Measurements from ENCODE around the gene ZNF292.

The ZNF292 gene

DNA sequence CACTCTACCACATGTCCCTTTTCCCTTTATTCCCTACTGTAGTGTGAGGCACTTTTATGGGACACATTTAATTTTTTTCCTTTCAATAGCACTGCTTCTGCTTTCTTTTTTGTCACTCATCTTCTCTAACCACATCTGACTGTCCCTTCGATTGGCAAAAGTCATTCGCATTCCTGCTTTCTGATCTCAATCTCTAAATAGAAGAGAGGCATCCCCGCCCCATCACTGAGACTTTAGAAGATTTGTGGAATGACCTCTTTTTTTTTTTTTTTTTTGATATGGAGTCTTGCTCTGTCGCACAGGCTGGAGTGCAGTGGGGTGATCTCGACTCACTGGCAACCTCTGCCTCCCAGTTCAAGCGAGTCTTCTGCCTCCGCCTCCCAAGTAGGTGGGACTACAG is 9.1 kb downstream of the ZNF292 start:
- DNase-seq = no peak

DNA sequence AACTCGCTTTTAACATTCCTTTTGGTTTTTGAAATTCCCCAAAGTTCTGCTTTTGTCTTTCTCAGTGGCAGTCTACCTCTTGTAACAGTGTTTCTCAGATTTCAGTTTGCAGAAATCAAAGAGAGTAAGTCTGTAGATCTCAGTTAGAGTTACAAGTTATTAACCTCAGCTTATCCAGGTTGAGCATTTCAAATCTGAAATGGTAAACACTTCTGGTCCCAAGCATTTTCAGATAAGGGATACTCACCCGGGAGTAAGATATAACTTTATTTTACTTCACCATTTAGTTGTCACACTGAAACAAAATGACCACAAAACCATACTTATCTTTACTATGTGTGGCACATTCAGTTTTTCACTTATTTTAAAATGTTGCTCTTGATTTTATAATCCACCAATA is 9.8 kb downstream of the ZNF292 start:
- DNase-seq = no peak

DNA sequence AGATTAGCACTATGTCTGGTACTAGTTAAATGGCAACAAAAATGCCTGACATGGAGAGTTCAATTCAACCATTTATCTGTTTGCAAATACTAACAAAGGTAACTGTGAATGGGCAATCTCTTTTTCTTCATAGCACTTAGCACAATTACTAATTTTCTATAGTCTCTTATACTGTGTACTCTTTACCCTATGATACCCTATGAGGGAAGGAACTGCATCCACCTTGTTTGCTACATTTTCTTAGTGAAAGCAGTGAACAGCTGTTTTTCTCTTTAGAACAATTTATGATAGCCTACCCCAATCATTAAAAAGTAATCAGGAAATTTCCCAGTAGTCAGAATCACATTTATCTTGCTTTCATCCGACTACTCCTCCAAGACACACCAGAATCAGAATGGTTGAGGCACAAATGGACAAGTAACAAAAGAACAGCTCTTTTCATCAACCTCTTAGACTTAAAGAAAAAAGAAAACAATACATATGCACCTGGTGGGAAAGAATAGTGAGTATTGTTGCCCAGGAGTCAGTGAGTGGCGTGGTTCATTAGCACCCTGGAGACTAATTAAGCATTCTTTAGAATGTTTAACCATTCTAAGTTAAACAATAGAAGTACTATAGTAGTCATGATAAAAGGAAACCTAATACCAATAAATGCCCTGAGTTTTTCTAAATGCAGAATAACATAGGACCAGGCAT is 16.7 kb downstream of the ZNF292 start:
- DNase-seq = no peak

DNA sequence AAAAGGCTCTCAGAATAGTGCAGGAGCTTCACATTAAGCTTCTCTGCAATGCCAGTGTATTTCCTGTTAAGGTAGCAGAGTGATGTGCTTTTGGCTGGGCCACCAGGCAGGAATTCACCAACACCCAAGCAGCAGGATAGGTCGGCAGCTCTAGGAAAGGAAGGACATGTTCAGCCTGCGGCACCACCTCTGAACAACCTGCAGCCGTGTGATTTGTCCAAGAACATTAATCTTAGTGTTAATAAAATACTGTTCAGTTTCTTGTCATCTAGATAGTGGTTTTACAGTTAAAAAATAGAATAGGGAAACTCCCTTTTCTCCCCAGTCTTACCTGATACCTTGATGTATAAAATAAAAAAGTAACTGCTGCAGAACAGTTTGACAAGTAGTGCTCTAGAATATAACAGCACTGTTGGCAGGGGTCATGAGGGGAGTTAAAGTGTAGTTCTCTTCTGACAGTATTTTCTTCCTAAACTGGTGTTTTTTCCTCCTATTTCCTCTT is 18.8 kb downstream of the ZNF292 start:
- no peak for DNase-seq

DNA sequence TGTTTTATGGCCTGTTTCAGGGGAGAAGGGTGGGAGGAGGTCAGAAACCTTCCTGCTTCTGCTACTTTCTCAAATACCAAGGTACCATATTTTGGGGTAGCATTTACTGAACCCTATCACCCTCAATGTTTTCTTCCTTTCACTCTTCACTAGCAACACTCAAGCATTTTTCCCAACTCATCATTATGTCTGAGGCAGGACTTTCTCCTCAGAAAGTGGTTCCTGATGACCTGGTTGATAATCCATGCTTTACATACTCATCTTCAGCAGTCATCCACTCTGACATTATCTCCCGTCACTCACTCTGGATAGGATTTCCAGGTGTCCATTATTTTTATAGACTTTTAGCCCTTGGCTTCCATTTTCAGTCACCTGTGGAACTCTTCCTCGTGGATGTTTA is 21.1 kb downstream of the ZNF292 start:
- no peak for DNase-seq

DNA sequence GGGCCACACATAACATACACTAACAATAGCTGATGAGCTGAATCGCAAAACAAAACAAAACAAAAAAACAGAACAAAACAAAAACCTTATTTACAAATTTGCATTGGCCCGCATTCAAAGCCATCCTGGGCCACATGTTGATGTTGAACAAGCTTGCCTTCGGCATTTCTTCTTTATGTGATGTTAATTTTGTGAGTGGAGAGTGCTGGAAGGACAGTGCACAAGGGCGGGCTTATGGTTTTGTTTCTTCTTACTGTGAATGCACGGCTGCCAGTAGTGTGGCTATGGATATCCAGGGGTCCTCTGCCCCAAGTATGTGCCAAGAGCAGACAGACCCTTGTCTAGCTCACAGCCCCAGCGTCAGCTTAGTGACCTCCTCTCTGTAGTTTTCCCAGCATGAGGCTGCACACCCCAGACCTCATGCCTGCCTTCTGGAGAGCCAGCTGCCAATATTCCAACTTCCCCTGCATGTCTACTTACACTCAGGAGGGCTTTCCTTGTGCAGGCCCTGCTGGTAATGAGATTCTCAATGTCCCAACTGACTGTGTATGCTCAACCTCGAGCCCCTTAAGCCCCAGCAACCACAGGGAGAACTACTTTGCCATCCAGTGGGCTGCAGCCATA is 24.9 kb downstream of the ZNF292 start:
- DNase-seq = no peak

DNA sequence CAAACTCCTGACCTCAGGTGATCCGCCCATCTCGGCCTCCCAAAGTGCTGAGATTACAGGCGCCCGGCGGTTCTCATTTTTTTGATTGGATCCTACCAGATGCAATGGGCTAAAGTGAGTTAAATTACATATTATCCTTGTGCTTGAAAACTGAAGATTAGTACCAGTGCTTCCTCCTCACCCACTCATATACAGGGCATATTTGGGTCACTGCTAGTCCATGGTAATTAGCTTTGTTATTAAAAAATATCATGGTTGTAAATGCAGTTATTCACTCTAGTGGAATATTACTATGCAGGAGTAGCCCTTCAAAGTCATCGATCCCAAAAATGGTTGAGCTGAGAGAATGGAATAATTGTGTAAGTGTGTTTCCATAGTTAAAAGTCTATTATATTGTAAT is 26.5 kb downstream of the ZNF292 start:
- no peak for DNase-seq

DNA sequence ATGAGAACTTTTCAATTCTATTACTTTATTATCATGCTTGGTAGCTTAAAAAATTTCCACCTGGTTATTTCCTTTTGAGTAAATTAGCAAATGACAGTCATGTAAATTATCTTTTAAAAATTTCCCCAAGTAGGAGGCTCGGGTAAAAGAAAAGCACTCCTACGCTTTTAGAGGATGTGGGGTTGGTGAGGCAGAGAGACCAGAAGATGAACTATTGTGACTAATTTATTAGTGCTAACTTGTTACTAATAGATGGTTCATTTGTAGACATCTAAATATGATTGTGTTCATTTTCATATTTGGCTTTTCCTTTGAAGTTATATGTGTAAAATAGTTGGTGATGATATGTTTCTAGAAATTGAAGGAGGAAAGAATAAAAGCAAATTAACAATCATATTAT is 27.0 kb downstream of the ZNF292 start:
- DNase-seq = no peak

DNA sequence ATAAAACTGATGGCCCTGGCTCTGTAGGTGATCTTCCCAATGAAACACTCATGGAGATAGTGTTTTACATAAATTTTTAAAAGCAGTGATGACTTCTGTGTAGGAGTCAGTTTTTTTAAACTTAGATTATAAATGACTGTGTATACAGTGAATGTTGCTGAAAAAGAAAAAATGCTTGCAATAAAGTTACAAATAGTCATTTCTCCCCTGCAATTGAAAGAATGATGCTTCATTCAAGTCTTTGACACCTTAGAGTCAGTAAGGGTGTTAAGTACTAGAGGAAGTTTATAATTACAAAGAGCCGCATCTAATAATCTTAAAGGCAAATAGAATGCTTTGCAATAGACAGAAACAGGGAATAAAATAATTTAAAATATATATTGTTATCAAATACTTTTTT is 27.6 kb downstream of the ZNF292 start:
- DNase-seq = no peak

DNA sequence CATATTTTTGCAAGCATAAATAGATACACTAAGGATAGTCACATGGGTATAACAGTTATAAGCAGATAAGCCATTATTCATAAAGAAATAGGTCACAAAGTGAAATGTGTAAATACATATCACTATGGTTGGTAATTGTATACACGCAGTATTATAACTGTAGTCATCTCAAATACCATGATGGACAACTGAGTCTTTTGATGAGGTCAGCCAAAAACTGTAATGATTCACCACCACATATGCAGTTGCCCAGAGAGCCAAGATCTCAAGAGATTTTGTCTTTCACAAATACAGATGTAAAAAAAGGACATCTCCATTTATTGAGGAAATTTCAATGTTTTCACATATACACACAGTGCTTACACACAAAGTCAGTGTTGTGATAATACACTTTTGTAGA is 28.3 kb downstream of the ZNF292 start:
- peak; percentile 53 for DNase-seq

DNA sequence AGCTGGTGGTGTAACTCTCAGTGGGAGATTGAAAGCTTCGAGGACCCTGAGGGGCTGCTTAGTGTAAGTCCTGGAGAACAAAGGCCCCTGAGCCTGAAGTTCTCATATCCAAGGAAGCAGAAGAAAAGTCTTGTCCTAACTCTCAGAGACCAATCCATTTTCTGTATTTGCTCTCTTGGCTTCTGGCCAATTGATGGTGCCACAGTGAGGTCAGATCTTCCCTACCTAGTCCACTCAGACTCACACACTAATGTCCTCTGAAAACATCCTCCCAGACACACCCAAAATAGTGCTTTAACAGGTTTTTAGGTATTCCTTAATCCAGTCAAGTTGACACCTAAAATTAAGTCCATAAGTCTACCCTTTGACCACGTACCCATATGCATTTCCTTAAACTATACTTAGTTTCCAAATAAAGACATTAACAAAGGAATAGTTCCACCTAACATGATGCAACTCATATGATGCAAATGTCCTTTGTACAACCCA is 29.4 kb downstream of the ZNF292 start:
- no peak for DNase-seq

DNA sequence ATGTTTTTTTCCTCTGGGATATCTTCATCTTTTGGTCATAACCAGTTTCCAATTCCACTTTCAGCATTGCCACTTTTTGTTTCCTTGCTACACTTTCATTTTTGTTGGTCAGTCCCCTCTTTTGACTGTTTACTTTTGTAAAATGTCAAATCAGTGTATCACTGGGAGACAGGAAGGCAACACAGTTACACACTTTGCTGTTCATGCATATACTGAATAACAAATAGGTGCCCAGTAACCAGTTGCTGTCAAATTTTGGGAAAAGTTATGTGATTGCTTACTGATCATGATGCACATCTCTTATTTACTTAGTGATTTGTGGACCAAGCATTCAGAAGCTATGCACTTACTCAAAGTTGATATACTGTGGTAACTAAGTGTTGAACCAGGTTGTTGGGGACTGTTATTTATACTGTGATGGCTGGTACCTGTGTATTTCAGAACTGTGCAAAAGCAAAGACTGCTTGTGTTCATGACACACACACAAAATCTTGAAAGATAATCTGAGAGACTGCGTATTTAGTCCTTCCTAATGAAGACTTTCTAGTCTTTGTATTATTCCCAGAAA is 41.0 kb downstream of the ZNF292 start:
- DNase-seq = no peak

DNA sequence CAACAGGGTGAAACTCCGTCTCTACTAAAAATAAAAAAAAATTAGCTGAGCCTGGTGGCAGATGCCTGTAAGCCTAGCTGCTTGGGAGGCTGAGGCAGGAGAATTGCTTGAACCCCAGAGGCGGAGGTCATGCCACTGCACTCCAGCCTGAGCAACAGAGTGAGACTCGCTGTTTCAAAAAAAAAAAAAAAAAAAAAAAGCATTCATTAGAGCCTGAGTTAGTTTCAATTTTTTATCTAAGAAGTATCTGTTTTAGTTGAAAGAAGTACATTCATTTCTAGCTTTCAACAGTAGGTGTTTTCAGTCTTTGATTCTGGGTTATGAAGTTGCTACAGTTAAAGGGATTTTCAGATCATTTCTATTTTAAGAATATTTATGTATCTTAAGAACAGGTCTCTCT is 42.2 kb downstream of the ZNF292 start:
- no peak for DNase-seq

DNA sequence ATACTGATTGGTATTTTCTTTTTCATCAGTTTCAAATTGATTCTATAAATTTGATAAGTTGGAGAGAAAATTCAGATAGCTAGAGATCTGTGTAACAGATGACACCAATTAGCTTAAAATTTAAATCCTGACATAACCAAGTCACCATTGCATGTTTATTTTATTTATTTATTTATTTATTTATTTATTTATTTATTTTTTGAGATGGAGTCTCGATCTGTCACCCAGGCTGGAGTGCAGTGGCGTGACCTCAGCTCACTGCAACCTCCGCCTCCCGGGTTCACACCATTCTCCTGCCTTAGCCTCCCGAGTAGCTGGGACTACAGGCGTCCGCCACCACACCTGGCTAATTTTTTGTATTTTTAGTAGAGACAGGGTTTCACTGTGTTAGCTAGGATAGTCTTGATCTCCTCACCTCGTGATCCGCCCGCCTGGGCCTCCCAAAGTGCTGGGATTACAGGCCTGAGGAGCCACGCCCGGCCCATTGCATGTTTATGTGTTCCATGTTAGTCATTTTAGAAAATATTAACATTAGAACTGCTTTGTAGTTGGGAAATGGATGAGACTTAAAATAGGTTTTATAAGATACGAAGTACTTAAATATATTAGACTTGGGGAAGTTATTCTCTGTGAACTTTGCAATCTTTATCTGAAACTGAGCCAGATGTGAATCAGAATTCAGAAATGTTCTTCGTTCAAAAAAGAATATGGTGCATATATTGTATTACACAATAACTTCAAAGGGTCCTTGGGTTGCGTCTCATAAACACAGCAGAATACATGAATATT is 42.9 kb downstream of the ZNF292 start:
- peak; percentile 22 for DNase-seq

DNA sequence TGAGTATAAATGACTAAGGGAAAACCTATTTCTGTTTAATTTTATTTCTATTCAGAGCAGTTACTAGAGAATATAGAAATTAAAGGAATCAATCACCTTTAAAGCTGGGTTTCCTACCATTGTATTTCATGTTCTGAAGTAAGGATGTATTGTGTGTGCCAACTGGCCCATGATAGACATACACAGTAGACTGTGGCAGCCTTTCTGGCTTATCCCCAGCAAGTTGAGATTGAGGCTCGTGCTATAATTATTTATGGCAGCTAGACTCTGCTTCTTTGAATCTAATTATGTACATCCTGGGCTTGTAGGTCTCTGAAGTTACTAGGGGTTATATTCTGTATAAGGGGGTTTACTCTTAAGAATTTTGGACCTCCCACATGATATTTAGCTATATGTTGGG is 44.4 kb downstream of the ZNF292 start:
- DNase-seq = no peak

DNA sequence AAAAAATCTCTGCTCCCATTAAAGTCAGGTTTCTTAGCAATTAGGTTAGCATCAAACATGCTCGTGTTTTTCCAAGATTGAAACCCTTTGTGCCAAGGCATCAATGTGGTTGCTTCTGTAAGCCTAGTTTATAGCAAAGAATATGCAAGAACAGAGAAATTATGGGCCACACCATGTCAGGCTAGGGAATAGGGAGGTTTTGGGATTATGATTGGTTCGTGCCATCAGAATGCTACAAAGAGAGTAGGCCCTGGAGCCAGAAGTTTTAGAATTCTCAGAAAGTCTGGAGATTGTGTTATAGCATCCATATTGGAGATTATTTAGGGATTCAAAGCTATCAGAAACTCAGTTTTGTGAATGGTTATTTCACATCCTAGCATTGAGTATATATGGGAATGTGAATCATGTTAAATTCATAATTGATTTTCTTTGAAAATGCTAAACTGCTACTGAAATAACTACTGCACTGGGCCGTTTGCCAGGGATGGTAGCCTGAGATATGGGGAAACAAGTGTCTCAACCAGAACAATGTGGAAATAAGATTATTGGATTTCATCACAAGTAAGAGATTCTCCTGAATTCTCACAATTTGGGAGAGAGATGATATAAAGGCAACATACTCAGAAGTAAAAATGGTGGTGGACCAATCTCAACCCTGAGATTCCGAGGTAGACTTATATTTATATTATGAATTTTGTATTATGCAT is 45.3 kb downstream of the ZNF292 start:
- peak; percentile 43 for DNase-seq

DNA sequence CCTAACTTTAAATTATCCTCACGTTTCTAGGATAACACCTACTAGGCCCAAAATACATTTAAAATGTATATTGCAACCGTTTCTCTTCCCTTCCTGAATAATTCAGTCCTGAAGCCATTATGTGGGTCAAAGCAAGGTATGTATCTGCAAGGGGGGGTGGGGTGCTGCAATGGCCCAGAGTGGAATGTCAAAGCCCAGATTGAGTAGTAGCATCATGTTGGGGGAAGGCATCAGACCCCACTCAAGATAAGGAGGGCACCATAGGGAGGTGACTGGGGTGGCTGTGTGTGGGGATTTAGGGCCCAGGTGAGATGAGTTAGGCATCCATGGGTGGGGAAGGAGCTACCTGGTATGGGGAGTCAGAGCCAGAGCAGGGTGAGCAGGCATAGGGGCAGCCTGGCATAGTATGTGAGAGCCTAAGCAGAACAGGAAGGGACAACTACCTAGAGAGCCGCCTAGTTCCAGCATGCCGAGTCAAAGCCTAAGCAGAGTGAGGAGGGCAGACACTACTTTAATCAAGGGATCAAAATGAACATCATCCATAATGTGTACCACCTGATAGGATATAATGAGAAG is 48.2 kb downstream of the ZNF292 start:
- no peak for DNase-seq

DNA sequence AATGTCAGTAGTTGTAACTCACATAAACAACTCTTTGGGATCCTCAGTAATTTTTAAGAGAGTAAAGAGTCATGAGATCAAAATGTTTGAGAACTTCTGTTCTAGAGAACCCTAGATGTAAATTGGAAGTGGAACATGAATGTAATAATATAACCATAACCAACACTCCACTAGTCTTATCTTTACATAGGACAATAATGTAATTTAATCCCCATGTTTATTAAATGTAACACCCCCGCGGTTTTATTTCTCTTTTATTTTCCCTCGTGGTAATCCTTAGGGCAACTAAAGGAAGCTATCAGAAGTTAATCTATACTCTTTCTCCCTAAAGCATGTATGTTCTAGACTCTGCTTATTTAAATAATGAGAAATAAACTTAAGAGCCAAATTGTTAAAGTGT is 54.4 kb downstream of the ZNF292 start:
- DNase-seq = no peak

DNA sequence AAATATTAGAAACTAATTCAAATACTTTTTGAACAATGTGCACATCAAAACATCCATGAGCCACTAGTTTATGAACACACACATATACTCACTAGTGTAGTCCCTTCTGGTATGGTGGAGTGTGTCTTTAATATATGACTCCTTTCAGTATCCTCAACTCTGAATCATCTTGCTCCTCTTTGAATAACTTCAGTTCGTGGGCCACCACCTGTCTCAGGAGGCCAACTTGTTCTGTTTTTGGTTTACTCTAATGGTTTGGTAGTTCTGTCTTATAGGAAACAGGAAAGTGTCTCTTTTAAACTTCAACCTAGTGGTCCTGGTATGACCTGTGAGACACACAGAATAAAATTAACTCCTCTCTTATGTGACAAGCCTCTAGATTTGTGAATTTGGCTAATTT is 55.6 kb downstream of the ZNF292 start:
- DNase-seq = no peak

DNA sequence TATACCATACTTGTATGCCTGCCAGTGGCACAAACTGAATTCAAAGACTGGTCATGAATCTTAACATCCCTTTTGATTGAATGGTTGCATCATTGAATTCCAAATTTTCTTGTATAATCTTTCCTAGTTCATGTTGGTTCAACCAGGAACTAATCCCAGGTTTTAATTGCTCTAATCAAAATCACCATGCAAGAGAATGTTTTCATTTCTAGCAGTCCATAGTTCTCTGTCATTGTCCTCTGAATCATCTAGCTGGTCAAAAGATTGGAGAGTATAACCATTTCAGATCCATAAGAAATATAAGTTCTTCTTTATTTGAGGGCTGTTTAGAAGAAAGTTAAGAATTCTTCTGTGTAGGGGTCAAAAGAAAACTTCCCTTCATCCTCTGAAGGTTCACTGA is 57.2 kb downstream of the ZNF292 start:
- DNase-seq = no peak

DNA sequence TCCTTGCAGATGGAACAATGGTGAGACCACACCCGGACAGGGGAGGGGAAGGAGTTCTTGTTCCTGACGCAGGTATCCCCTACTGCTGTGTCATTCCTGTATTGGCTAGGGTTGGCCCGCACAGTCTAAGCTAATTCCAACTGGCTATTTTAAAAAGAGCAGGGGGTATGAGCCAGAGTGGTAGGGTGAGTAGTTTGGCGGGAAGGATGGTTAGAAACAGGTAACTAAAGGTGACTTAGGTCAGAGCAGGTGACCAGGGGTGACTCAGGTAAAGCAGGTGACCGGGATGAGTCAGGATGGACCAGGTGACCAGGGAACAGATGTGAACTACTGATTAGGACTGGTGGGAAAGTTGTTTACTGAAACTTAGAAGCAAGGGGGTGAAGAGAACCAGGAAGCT is 58.0 kb downstream of the ZNF292 start:
- no peak for DNase-seq

DNA sequence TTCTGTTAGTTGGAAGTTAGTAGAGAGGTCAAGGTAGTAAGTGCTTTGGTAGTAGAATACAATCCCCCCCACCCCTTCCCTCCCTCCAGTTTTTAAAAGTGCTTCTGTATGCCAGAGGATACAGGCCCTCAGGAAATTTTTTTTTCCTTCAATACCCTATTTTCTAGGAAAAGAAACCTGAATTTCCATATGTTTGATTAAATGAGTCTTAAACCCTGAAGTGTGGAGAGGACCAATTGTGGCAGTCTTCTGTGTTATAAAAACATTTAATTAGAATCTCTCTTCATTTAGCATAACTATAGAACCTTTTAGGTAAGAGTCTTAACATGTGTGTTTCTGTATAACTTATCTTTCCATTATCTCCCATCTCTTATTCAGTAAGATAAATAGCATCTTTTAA is 59.5 kb downstream of the ZNF292 start:
- no peak for DNase-seq

DNA sequence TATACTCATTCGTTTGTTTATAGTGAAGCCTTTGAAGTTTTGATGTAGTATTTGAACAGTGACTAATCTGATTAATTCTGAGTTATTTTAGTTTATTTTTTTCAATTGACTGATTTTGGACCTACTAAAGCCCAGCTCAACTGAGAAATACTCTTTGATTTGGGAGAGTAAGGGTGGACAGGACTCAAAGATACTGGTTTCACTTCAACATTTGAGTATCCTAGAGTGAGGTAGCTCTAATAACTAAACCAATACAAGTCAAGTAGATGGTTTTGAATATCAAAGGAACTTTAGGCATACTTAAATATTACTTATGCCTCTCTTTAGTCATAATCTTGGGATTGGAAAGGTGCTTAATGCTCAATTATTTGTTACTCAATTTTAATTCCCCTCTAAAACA is 65.6 kb downstream of the ZNF292 start:
- DNase-seq = no peak
